ENCODE data around the gene C16orf92. TPM values are rescaled to one million over a fixed set of nuclear protein-coding genes. Genes with fewer than 3 reads are reported as not detected.

C16orf92 gene
- total RNA-seq, 1 donor from 2014 or later, result not detected

- Mint-ChIP-seq H3K4me1 (ENCODE audit: low read depth) (peaks cover 48% of the 10 kb centered on the region), H3K4me3 (ENCODE audit: unreplicated experiment) (peak within 1 kb of the TSS; percentile 93), H3K9me3 (ENCODE audit: low read depth) (no peaks in the 10 kb centered on the region), H3K27ac (ENCODE audit: unreplicated experiment) (peak within 1 kb of the TSS; percentile 98), H3K27me3 (ENCODE audit: low read depth) (no peaks in the 10 kb centered on the region), H3K36me3 (ENCODE audit: low read depth) (peaks cover 28% of the 10 kb centered on the region)
- peak; percentile 1 for TF ChIP-seq CTCF (IDR thresholded peaks at IDR 0.05)
- peak; percentile 99 for DNase-seq (ENCODE audit: low spot score)
Measured at GRCh38 chr16:30065102-30065942, 42.3 kb downstream of the C16orf92 start, which contains the start of gene ALDOA. Gene ALDOA, plus strand, starts transcription at chr16:30065760. Its CDS starts 1,138 bp downstream, at chr16:30066898.

GRCh38 chr16:30065943-30066760 lies 43.2 kb downstream of the C16orf92 start:
- Mint-ChIP-seq H3K4me3 (ENCODE audit: unreplicated experiment) (peak overlapping the region; percentile 93), H3K4me1 (ENCODE audit: low read depth) (peaks cover 50% of the 10 kb centered on the region), H3K36me3 (ENCODE audit: low read depth) (peaks cover 28% of the 10 kb centered on the region), H3K9me3 (ENCODE audit: low read depth) (no peaks in the 10 kb centered on the region), H3K27me3 (ENCODE audit: low read depth) (no peaks in the 10 kb centered on the region), H3K27ac (ENCODE audit: unreplicated experiment) (peak overlapping the region; percentile 94)
- no peak for TF ChIP-seq CTCF (IDR thresholded peaks at IDR 0.05)
- no peak for DNase-seq (ENCODE audit: low spot score)

GRCh38 chr16:30066761-30067583 lies 44.0 kb downstream of the C16orf92 start:
- Mint-ChIP-seq H3K4me1 (ENCODE audit: low read depth) (peaks cover 50% of the 10 kb centered on the region), H3K27me3 (ENCODE audit: low read depth) (no peaks in the 10 kb centered on the region), H3K9me3 (ENCODE audit: low read depth) (no peaks in the 10 kb centered on the region), H3K36me3 (ENCODE audit: low read depth) (peaks cover 32% of the 10 kb centered on the region), H3K27ac (ENCODE audit: unreplicated experiment) (peak overlapping the region; percentile 94), H3K4me3 (ENCODE audit: unreplicated experiment) (peak overlapping the region; percentile 93)
- DNase-seq (ENCODE audit: low spot score), result no peak
- no peak for TF ChIP-seq CTCF (IDR thresholded peaks at IDR 0.05)

GRCh38 chr16:30067584-30067916 lies 44.6 kb downstream of the C16orf92 start:
- H3K27ac Mint-ChIP-seq (ENCODE audit: unreplicated experiment), result peak overlapping the region; percentile 94
- no peaks in the 10 kb centered on the region for H3K9me3 Mint-ChIP-seq (ENCODE audit: low read depth)
- no peaks in the 10 kb centered on the region for H3K27me3 Mint-ChIP-seq (ENCODE audit: low read depth)
- no peak for TF ChIP-seq CTCF (IDR thresholded peaks at IDR 0.05)
- DNase-seq (ENCODE audit: low spot score), result no peak
- peaks cover 34% of the 10 kb centered on the region for H3K36me3 Mint-ChIP-seq (ENCODE audit: low read depth)
- H3K4me3 Mint-ChIP-seq (ENCODE audit: unreplicated experiment), result peak overlapping the region; percentile 93
- peaks cover 53% of the 10 kb centered on the region for H3K4me1 Mint-ChIP-seq (ENCODE audit: low read depth)

All from chondrocyte (in vitro differentiated cells).